Measurements from ENCODE around the gene SEL1L3. TPM values are rescaled to one million over a fixed set of nuclear protein-coding genes. Genes with fewer than 3 reads are reported as not detected.

Gene SEL1L3
- total RNA-seq, 2 experiments from 2014 or later = 180 to 313 TPM

DNA sequence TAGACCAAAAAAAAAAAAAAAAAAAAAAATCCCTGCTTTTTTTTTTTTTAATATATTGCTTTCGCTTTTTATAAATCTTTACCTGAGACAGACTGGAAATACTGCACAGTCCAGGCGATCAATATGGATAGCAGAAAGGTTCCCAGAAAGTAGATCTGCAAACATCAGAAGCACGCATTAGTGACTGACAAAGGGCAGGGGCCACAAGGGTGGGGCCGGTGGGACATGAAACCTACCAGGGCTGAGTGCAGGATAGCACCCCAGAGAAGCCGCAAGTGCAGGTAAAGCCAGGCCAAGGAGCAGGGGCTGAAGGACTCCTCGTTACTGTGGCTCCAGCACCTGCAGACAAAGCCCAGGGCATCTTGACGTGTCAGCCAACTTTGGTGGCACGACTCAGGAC lies 105.3 kb downstream of the SEL1L3 start:
- peaks cover 93% of the 10 kb centered on the region for H3K36me3 ChIP-seq (ENCODE audit: insufficient read depth, low read length)

DNA sequence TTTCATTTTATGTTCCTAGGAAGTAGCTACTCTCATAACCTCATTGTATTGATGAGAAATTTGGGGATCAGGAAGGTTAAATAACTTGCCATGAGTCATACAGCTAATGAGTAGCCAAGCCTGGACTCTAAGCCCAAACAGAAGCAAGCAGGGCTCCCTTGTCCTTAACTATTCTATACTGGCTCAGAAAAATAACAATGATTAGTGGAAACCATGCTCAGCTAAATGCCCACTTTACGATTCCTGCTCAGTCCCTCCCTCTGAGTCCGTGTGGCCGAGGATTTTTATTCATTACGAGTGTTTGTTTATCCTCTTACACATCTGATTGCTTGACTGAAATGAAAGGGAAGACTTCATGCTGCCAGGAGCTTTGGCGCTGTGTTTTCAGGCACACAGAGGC lies 106.3 kb downstream of the SEL1L3 start:
- peaks cover 89% of the 10 kb centered on the region for H3K36me3 ChIP-seq (ENCODE audit: insufficient read depth, low read length)
- ChIA-PET POLR2A (interaction anchor here (0.8 kb wide), 1 partner anchor 24 kb away, joined by 3 read pairs; no protein-coding TSS in a partner anchor), CTCF (ENCODE audit: unreplicated experiment) (no interaction called here)
- no peak overlapping the region for H3K4me2 ChIP-seq (ENCODE audit: low read length)
- H4K20me1 ChIP-seq (ENCODE audit: insufficient read depth, low read length) = no peaks in the 10 kb centered on the region
- H3K9me3 ChIP-seq (ENCODE audit: low read length) = no peaks in the 10 kb centered on the region
- no peak for TF ChIP-seq EZH2phosphoT487 (IDR thresholded peaks at IDR 0.05; ENCODE audit: borderline replicate concordance, low read depth, low read length)
- TF ChIP-seq, protein P1, sequence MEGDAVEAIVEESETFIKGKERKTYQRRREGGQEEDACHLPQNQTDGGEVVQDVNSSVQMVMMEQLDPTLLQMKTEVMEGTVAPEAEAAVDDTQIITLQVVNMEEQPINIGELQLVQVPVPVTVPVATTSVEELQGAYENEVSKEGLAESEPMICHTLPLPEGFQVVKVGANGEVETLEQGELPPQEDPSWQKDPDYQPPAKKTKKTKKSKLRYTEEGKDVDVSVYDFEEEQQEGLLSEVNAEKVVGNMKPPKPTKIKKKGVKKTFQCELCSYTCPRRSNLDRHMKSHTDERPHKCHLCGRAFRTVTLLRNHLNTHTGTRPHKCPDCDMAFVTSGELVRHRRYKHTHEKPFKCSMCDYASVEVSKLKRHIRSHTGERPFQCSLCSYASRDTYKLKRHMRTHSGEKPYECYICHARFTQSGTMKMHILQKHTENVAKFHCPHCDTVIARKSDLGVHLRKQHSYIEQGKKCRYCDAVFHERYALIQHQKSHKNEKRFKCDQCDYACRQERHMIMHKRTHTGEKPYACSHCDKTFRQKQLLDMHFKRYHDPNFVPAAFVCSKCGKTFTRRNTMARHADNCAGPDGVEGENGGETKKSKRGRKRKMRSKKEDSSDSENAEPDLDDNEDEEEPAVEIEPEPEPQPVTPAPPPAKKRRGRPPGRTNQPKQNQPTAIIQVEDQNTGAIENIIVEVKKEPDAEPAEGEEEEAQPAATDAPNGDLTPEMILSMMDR (conservative IDR thresholded peaks at IDR 0.05; ENCODE audit: low read length) = no peak
- BruUV-seq (replicated peaks) = no TSS peak
- H3K79me2 ChIP-seq (ENCODE audit: insufficient read depth, low read depth, low read length) = no peaks in the 10 kb centered on the region
- no peak overlapping the region for H2AFZ ChIP-seq (ENCODE audit: low read length)
- H3K9me2 ChIP-seq (ENCODE audit: insufficient read depth, low read length) = no peaks in the 10 kb centered on the region
- no peak overlapping the region for H3K4me3 ChIP-seq (ENCODE audit: low read depth, low read length, poor library complexity, severe bottlenecking)
- intact Hi-C loops (cut with micrococcal nuclease; ENCODE audit: unreplicated experiment) = no loop called here
- no peaks in the 10 kb centered on the region for H3K4me1 ChIP-seq (ENCODE audit: insufficient read depth, low read length, poor library complexity, severe bottlenecking)
- no peak for DNase-seq (ENCODE audit: low spot score)
- H3K27ac ChIP-seq (ENCODE audit: low read depth, low read length, poor library complexity, severe bottlenecking) = no peak overlapping the region

More for the DNA sequence above, 105.3 kb downstream of the SEL1L3 start:
- no TSS peak for BruUV-seq (replicated peaks)
- no peaks in the 10 kb centered on the region for H4K20me1 ChIP-seq (ENCODE audit: insufficient read depth, low read length)
- DNase-seq (ENCODE audit: low spot score) = no peak
- H3K79me2 ChIP-seq (ENCODE audit: insufficient read depth, low read depth, low read length) = no peaks in the 10 kb centered on the region
- intact Hi-C loops (cut with micrococcal nuclease; ENCODE audit: unreplicated experiment) = no loop called here
- no peak overlapping the region for H3K4me2 ChIP-seq (ENCODE audit: low read length)
- no peak overlapping the region for H3K27ac ChIP-seq (ENCODE audit: low read depth, low read length, poor library complexity, severe bottlenecking)
- H3K4me3 ChIP-seq (ENCODE audit: low read depth, low read length, poor library complexity, severe bottlenecking) = no peak overlapping the region
- no peak for TF ChIP-seq EZH2phosphoT487 (IDR thresholded peaks at IDR 0.05; ENCODE audit: borderline replicate concordance, low read depth, low read length)
- H3K9me2 ChIP-seq (ENCODE audit: insufficient read depth, low read length) = no peaks in the 10 kb centered on the region
- H3K9me3 ChIP-seq (ENCODE audit: low read length) = no peaks in the 10 kb centered on the region
- no peak overlapping the region for H2AFZ ChIP-seq (ENCODE audit: low read length)
- no peaks in the 10 kb centered on the region for H3K4me1 ChIP-seq (ENCODE audit: insufficient read depth, low read length, poor library complexity, severe bottlenecking)
- ChIA-PET CTCF (ENCODE audit: unreplicated experiment) (no interaction called here), POLR2A (interaction anchor here (0.8 kb wide), 1 partner anchor 25 kb away, joined by 3 read pairs; no protein-coding TSS in a partner anchor)

DNA sequence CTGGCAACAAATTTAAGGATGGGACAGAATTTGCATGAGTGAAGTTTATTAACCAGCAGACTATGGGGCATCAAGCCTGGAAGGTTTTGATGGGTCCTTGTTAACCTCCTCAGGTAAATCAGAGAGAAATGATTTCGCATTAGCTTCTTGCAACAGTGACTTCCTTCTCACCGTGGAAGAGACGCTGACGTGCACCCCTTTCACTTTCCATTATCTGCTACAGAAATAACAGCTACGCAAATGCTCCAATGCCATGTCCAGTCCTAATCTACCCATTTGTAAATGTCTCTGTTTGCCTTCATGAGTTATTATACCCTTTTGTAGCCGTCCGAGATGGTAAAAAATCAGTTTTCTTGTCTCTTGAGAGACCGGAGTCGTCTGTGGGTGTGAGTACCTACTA lies 106.9 kb downstream of the SEL1L3 start:
- no TSS peak for BruUV-seq (replicated peaks)
- Histone ChIP-seq H3K4me2 (ENCODE audit: low read length) (no peak overlapping the region), H3K9me2 (ENCODE audit: insufficient read depth, low read length) (no peaks in the 10 kb centered on the region), H3K4me1 (ENCODE audit: insufficient read depth, low read length, poor library complexity, severe bottlenecking) (no peaks in the 10 kb centered on the region), H3K36me3 (ENCODE audit: insufficient read depth, low read length) (peaks cover 88% of the 10 kb centered on the region), H3K27ac (ENCODE audit: low read depth, low read length, poor library complexity, severe bottlenecking) (no peak overlapping the region), H3K9me3 (ENCODE audit: low read length) (no peaks in the 10 kb centered on the region), H3K79me2 (ENCODE audit: insufficient read depth, low read depth, low read length) (no peaks in the 10 kb centered on the region), H2AFZ (ENCODE audit: low read length) (no peak overlapping the region), H4K20me1 (ENCODE audit: insufficient read depth, low read length) (no peaks in the 10 kb centered on the region), H3K4me3 (ENCODE audit: low read depth, low read length, poor library complexity, severe bottlenecking) (no peak overlapping the region)
- no peak for DNase-seq (ENCODE audit: low spot score)
- no peak for TF ChIP-seq EZH2phosphoT487 (IDR thresholded peaks at IDR 0.05; ENCODE audit: borderline replicate concordance, low read depth, low read length)
- TF ChIP-seq, protein P1 (conservative IDR thresholded peaks at IDR 0.05; ENCODE audit: low read length) = no peak
- intact Hi-C loops (cut with micrococcal nuclease; ENCODE audit: unreplicated experiment) = no loop called here
- CTCF ChIA-PET (ENCODE audit: unreplicated experiment) = no interaction called here
- POLR2A ChIA-PET = interaction anchor here (0.6 kb wide), 1 partner anchor 214 kb away, joined by 3 read pairs; no protein-coding TSS in a partner anchor

All from OCI-LY7 (cell line).